Testis (tissue), 3 donors: ENCODE results near the gene PTGER4. TPM values are rescaled to one million over a fixed set of nuclear protein-coding genes. Genes with fewer than 3 reads are reported as not detected.
"Not testable (repeated sequence)": the region's sequence is repeated elsewhere in the genome, so short reads cannot be mapped to it uniquely, and the experiment has no call there.

Experiments used
- DNase-seq: peaks from one replicate; pipeline ENCODE4 v3.0.0-alpha.2; 2019
- H3K27ac ChIP-seq, 2 donors: fragments of 200-600 bp; sonication (generic); one replicate each; pipeline ENCODE4 v1.5.1; 2019
- H3K27me3 ChIP-seq: fragments of 200-600 bp; sonication (generic); one replicate; pipeline ENCODE4 v1.5.1; 2019
- H3K36me3 ChIP-seq: fragments of 200-600 bp; sonication (generic); one replicate; pipeline ENCODE4 v1.5.1; 2017; ENCODE audit warnings: low read depth; ENCODE audit errors: missing control alignments
- H3K4me1 ChIP-seq: fragments of 200-600 bp; sonication (generic); one replicate; pipeline ENCODE4 v1.5.1; 2019
- H3K4me3 ChIP-seq, 2 donors: fragments of 200-600 bp; sonication (generic); one replicate each; pipeline ENCODE4 v1.5.1; 2017 to 2019
- H3K9me3 ChIP-seq: fragments of 200-600 bp; sonication (generic); one replicate; pipeline ENCODE4 v1.5.1; 2017
- CTCF ChIP-seq, 3 experiments: fragments of 450-650 bp in 2 of 3; fragments of 200-600 bp in 1 of 3; sonication (generic) in 1 of 3; IDR thresholded peaks; one replicate each; pipeline ENCODE4 v1.5.1; 2016 to 2019; ENCODE audit warnings: antibody characterized with exemption in 3 of 3, mild to moderate bottlenecking in 2 of 3, moderate library complexity in 1 of 3
- POLR2A ChIP-seq: fragments of 450-650 bp; IDR thresholded peaks from one replicate; pipeline ENCODE4 v1.6.1; 2017; ENCODE audit warnings: antibody characterized with exemption, mild to moderate bottlenecking, moderate library complexity
- WGBS, 2 donors: methylation state at CpG; one replicate each; pipeline ENCODE4 v1.1.5; 2018; 5-methylcytosine and 5-hydroxymethylcytosine counted together
- intact Hi-C: fragments of 100-400 bp; cut with DNase I; formaldehyde crosslinking; loops from one replicate; pipeline ENCODE4 v1.15.1; 2023; ENCODE audit warnings: low total_unique reads
- polyA plus RNA-seq: library from polyadenylated mRNA; stranded (reverse); fragments of 350-450 nt; fragmentation: Illumina TruSeq; extraction: RNeasy Lipid Tissue Mini Kit (QIAGEN cat#74804); gene quantifications from one replicate; pipeline ENCODE4 v1.2.3, GENCODE V29; 2014; ENCODE audit warnings: low read depth, low replicate concordance; ENCODE audit not compliant: insufficient read depth
- total RNA-seq, 2 donors: library from RNA; depleted of rRNA; stranded (reverse); fragments of >200 nt; gene quantifications; one replicate each; pipeline ENCODE4 v1.2.3, GENCODE V29; 2016

PTGER4 gene
- total and polyA plus RNA-seq, 3 donors from 2014 or later = 8.7 to 10.4 (median 10.1) TPM

GRCh38 chr5:40655138-40655537 is 24.6 kb upstream of the PTGER4 start:
- Histone ChIP-seq H3K36me3 (no peaks in the 10 kb centered on the region), H3K9me3 (no peaks in the 10 kb centered on the region), H3K27ac (no peak overlapping the region), H3K27me3 (no peaks in the 10 kb centered on the region), H3K4me3 (no peak overlapping the region), H3K4me1 (no peaks in the 10 kb centered on the region)
- TF ChIP-seq POLR2A (no peak), CTCF (IDR thresholded peaks at IDR 0.05) (no peak)
- DNase-seq = no peak
- intact Hi-C loops = no loop called here
- WGBS, 2 donors = 73 to 78% methylated on average over 2 of the region's 2 CpGs

- H3K4me1 ChIP-seq, H3K36me3 ChIP-seq, intact Hi-C loops, H3K9me3 ChIP-seq, H3K27ac ChIP-seq, H3K27me3 ChIP-seq, H3K4me3 ChIP-seq, DNase-seq: not testable (repeated sequence)
Observed at GRCh38 chr5:40656091-40656490, 23.6 kb upstream of the PTGER4 start.

GRCh38 chr5:40656766-40657165 is 22.9 kb upstream of the PTGER4 start:
- intact Hi-C loops = no loop called here
- H3K9me3 ChIP-seq = no peaks in the 10 kb centered on the region
- H3K27me3 ChIP-seq = no peaks in the 10 kb centered on the region
- no peak overlapping the region for H3K4me3 ChIP-seq
- H3K36me3 ChIP-seq = no peaks in the 10 kb centered on the region
- no peaks in the 10 kb centered on the region for H3K4me1 ChIP-seq
- TF ChIP-seq CTCF (IDR thresholded peaks at IDR 0.05) = no peak
- no peak for TF ChIP-seq POLR2A
- H3K27ac ChIP-seq = no peak overlapping the region
- no peak for DNase-seq

- Histone ChIP-seq H3K4me3 (no peak overlapping the region), H3K27ac (no peak overlapping the region), H3K27me3 (no peaks in the 10 kb centered on the region), H3K4me1 (no peaks in the 10 kb centered on the region), H3K9me3 (no peaks in the 10 kb centered on the region), H3K36me3 (no peaks in the 10 kb centered on the region)
- no peak for DNase-seq
- intact Hi-C loops = no loop called here
- WGBS, 2 donors = 88 to 94% methylated on average over 2 of the region's 2 CpGs
- no peak for TF ChIP-seq CTCF (IDR thresholded peaks at IDR 0.05)
- no peak for TF ChIP-seq POLR2A
Observed at GRCh38 chr5:40660751-40661150, 19.0 kb upstream of the PTGER4 start.

- WGBS, 2 donors = 87% methylated on average over 3 of the region's 3 CpGs
Observed at GRCh38 chr5:40665635-40666298, 13.9 kb upstream of the PTGER4 start.

More at GRCh38 chr5:40665635-40666298, 13.9 kb upstream of the PTGER4 start:
- intact Hi-C loops = no loop called here
- Histone ChIP-seq H3K27ac (no peak overlapping the region), H3K4me3 (no peak overlapping the region), H3K9me3 (no peaks in the 10 kb centered on the region), H3K27me3 (no peaks in the 10 kb centered on the region), H3K4me1 (no peaks in the 10 kb centered on the region), H3K36me3 (no peaks in the 10 kb centered on the region)
- no peak for TF ChIP-seq CTCF (IDR thresholded peaks at IDR 0.05)
- TF ChIP-seq POLR2A = no peak
- no peak for DNase-seq
